ENCODE measurements around the gene RRBP1.

RRBP1 gene

DNA sequence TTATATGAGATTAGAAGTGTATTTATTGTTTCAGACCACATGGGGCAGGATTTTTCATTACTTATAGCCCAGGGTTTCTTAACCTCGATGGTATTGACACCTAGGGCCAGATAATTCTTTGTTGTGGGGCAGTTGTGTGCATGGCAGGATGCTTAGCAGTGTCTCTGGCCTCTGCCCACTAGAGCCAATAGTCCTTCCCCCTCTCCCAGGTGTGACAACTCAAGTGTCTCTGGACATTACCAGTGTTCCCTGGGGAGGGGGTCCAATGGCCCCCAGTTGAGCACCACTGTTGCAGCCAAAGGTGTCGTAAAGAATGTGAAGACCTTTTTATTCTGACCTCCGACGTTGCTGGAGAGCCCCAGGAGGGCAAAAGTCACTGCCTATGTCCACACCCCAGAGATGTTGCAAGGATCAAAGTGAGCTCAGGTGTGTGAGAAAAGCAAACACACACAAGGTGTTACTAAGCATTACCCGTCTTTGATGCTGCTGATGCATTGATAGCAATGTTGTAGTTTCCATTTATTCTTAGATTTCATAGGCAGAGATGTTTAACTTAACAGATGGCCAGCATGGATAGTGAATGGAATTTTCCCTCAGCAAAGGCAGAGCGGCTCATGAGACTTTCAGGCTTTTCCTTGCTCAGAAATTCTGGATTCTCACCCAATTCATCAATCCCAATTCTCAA, 39.9 kb upstream of the RRBP1 start:
- TF ChIP-seq, protein P1, sequence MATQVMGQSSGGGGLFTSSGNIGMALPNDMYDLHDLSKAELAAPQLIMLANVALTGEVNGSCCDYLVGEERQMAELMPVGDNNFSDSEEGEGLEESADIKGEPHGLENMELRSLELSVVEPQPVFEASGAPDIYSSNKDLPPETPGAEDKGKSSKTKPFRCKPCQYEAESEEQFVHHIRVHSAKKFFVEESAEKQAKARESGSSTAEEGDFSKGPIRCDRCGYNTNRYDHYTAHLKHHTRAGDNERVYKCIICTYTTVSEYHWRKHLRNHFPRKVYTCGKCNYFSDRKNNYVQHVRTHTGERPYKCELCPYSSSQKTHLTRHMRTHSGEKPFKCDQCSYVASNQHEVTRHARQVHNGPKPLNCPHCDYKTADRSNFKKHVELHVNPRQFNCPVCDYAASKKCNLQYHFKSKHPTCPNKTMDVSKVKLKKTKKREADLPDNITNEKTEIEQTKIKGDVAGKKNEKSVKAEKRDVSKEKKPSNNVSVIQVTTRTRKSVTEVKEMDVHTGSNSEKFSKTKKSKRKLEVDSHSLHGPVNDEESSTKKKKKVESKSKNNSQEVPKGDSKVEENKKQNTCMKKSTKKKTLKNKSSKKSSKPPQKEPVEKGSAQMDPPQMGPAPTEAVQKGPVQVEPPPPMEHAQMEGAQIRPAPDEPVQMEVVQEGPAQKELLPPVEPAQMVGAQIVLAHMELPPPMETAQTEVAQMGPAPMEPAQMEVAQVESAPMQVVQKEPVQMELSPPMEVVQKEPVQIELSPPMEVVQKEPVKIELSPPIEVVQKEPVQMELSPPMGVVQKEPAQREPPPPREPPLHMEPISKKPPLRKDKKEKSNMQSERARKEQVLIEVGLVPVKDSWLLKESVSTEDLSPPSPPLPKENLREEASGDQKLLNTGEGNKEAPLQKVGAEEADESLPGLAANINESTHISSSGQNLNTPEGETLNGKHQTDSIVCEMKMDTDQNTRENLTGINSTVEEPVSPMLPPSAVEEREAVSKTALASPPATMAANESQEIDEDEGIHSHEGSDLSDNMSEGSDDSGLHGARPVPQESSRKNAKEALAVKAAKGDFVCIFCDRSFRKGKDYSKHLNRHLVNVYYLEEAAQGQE (IDR thresholded peaks at IDR 0.05; ENCODE audit: insufficient read depth in 1 of 2, low read depth in 2 of 2, low read length in 2 of 2), result no peak
- TF ChIP-seq FOXP2 (optimal IDR thresholded peaks at IDR 0.05; ENCODE audit: borderline replicate concordance, extremely low read depth, extremely low read length, insufficient read depth) (no peak), TAF1 (IDR thresholded peaks at IDR 0.05; ENCODE audit: borderline replicate concordance, insufficient read depth, low read length) (no peak), POLR2AphosphoS5 (IDR thresholded peaks at IDR 0.05; ENCODE audit: low read depth, low read length) (no peak), SIN3A (IDR thresholded peaks at IDR 0.05; ENCODE audit: borderline replicate concordance, insufficient read depth, low read length) (no peak)

DNA sequence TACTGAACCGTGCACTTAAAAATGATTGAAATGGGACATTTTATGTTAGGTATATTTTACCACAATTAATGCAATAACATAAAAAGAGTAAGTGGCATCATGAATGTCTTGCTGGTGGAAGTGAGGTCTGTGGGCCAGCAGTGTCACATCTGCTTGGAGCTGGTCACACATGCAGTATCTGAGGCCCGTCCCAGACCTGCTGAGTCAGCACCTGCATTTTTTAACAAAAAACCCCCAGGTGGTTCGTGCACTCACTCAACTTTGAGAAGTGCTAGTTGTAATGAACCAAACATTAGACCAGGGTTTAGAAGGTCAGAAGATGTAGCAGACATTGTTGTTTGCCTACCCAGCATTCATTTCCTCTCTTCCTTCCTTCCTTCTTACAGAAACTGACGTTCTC, 38.7 kb upstream of the RRBP1 start:
- TF ChIP-seq, protein P1 (IDR thresholded peaks at IDR 0.05; ENCODE audit: insufficient read depth in 1 of 2, low read depth in 2 of 2, low read length in 2 of 2), result no peak
- TF ChIP-seq SIN3A (IDR thresholded peaks at IDR 0.05; ENCODE audit: borderline replicate concordance, insufficient read depth, low read length), result no peak
- TF ChIP-seq POLR2AphosphoS5 (IDR thresholded peaks at IDR 0.05; ENCODE audit: low read depth, low read length), result no peak
- no peak for TF ChIP-seq TAF1 (IDR thresholded peaks at IDR 0.05; ENCODE audit: borderline replicate concordance, insufficient read depth, low read length)
- TF ChIP-seq FOXP2 (optimal IDR thresholded peaks at IDR 0.05; ENCODE audit: borderline replicate concordance, extremely low read depth, extremely low read length, insufficient read depth), result no peak

DNA sequence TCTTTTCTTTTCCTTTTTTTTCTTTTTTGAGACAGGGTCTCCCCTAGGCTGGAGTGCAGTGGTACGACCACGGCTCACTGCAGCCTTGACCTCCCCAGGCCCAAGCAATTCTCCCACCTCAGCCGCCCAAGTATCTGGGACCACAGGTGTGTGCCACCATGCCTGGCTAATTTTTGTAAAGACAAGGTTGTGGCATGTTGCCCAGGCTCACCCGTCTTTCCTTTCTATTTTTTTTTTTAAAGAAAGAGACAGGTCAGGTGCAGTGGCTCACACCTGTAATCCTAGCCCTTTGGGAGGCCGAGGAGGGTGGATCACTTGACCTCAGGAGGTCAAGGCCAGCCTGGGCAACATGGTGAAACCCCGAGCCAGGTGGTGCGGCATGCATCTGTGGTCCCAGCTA, 34.3 kb upstream of the RRBP1 start:
- no peak for TF ChIP-seq TAF1 (IDR thresholded peaks at IDR 0.05; ENCODE audit: borderline replicate concordance, insufficient read depth, low read length)
- TF ChIP-seq SIN3A (IDR thresholded peaks at IDR 0.05; ENCODE audit: borderline replicate concordance, insufficient read depth, low read length), result no peak
- TF ChIP-seq FOXP2 (optimal IDR thresholded peaks at IDR 0.05; ENCODE audit: borderline replicate concordance, extremely low read depth, extremely low read length, insufficient read depth), result no peak
- TF ChIP-seq, protein P1 (IDR thresholded peaks at IDR 0.05; ENCODE audit: insufficient read depth in 1 of 2, low read depth in 2 of 2, low read length in 2 of 2), result no peak
- no peak for TF ChIP-seq POLR2AphosphoS5 (IDR thresholded peaks at IDR 0.05; ENCODE audit: low read depth, low read length)

DNA sequence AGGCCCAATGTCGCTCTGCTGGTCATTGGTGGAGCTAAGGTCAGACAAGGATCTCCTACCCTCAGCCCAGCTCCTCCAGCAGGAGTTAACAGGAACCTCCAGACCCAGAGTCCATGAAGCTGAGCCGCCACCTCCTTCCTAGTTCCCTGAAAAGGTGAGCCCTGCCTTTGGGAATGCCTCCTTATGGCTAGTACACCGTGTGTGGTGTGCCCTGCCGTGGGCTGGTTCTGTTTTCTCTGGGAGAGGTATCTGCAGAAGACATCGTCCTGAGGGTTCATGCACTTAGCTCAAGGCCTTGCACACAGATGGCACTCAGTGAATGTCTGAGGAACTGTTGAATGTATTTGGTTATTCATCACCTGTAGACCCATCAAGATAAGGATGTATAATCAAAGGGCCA, 33.0 kb upstream of the RRBP1 start:
- TF ChIP-seq SIN3A (IDR thresholded peaks at IDR 0.05; ENCODE audit: borderline replicate concordance, insufficient read depth, low read length) (no peak), FOXP2 (optimal IDR thresholded peaks at IDR 0.05; ENCODE audit: borderline replicate concordance, extremely low read depth, extremely low read length, insufficient read depth) (no peak), POLR2AphosphoS5 (IDR thresholded peaks at IDR 0.05; ENCODE audit: low read depth, low read length) (no peak), TAF1 (IDR thresholded peaks at IDR 0.05; ENCODE audit: borderline replicate concordance, insufficient read depth, low read length) (no peak)
- TF ChIP-seq, protein P1 (IDR thresholded peaks at IDR 0.05; ENCODE audit: insufficient read depth in 1 of 2, low read depth in 2 of 2, low read length in 2 of 2), result no peak
